ENCODE results near the gene SLC7A4. TPM values are rescaled to one million over a fixed set of nuclear protein-coding genes. Genes with fewer than 3 reads are reported as not detected.

Gene SLC7A4, protein sequence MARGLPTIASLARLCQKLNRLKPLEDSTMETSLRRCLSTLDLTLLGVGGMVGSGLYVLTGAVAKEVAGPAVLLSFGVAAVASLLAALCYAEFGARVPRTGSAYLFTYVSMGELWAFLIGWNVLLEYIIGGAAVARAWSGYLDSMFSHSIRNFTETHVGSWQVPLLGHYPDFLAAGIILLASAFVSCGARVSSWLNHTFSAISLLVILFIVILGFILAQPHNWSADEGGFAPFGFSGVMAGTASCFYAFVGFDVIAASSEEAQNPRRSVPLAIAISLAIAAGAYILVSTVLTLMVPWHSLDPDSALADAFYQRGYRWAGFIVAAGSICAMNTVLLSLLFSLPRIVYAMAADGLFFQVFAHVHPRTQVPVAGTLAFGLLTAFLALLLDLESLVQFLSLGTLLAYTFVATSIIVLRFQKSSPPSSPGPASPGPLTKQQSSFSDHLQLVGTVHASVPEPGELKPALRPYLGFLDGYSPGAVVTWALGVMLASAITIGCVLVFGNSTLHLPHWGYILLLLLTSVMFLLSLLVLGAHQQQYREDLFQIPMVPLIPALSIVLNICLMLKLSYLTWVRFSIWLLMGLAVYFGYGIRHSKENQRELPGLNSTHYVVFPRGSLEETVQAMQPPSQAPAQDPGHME
- total RNA-seq, result 1 to 10 TPM; 1.6 to 2.4 (median 2.0) TPM

DNA sequence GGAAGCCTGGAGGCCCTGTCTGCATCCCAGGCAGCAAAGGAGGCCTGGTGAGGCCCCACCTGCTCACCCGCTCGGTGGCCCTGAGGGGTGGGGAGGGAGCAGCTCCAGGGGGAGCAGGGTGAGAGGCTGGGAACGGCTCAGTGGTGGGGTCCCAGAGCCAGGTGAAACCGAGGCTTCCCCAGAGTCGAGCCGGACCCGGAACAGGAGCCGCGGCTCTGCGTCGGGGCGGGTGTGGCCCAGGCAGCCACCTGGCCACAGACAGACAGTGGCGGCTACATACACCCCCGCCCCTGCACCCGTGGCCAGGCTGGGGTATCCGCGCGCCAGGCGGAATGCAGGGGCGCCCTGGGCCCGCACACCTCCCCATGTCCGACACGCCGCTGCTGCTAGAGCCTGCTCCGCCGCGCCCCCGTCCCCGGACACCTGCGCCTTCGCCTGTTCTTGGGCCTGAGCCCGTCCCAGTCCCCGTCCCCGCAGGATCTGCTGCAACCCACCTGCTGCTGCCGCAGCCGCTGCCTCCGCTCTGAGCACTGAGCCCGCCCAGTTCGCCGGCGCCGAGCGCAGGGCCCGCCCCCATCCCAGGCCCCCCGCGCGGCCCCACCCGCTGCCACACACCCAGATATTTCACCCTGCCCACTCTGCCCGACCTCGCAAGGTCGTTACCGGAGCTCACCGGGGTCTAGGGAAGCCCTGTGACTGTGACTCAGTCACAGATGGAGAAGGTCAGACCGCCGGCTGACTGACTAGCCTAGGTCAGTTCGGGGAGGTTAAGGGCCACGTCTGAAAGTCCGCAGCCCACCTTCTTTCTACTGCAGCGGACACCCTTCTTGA is at the start of gene SLC7A4:
Gene SLC7A4, minus strand, starts transcription at position 525 of the 831 bp plus-strand sequence. CDS start 749 bp downstream, outside the sequence.
- intact Hi-C loops (cut with DNase I; ENCODE audit: low total_unique reads), result no loop called here
- H3K4me1 ChIP-seq, result peaks cover 0 to 5% of the 10 kb centered on the region in 2 donors
- no peak within 1 kb of the TSS for H3K27ac ChIP-seq
- DNase-seq (ENCODE audit: low spot score in 2 of 2), result no peak
- peak within 1 kb of the TSS; percentile 27 to 65 (median 42) for H3K4me3 ChIP-seq
- H3K9me3 ChIP-seq, result no peaks in the 10 kb centered on the region
- TF ChIP-seq POLR2A (IDR thresholded peaks at IDR 0.05), result no peak
- TF ChIP-seq, protein P1, sequence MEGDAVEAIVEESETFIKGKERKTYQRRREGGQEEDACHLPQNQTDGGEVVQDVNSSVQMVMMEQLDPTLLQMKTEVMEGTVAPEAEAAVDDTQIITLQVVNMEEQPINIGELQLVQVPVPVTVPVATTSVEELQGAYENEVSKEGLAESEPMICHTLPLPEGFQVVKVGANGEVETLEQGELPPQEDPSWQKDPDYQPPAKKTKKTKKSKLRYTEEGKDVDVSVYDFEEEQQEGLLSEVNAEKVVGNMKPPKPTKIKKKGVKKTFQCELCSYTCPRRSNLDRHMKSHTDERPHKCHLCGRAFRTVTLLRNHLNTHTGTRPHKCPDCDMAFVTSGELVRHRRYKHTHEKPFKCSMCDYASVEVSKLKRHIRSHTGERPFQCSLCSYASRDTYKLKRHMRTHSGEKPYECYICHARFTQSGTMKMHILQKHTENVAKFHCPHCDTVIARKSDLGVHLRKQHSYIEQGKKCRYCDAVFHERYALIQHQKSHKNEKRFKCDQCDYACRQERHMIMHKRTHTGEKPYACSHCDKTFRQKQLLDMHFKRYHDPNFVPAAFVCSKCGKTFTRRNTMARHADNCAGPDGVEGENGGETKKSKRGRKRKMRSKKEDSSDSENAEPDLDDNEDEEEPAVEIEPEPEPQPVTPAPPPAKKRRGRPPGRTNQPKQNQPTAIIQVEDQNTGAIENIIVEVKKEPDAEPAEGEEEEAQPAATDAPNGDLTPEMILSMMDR (IDR thresholded peaks at IDR 0.05), result no peak
- no peak for TF ChIP-seq POLR2AphosphoS5 (IDR thresholded peaks at IDR 0.05)
- H3K36me3 ChIP-seq, result no peaks in the 10 kb centered on the region
- H3K27me3 ChIP-seq, result no peaks in the 10 kb centered on the region

DNA sequence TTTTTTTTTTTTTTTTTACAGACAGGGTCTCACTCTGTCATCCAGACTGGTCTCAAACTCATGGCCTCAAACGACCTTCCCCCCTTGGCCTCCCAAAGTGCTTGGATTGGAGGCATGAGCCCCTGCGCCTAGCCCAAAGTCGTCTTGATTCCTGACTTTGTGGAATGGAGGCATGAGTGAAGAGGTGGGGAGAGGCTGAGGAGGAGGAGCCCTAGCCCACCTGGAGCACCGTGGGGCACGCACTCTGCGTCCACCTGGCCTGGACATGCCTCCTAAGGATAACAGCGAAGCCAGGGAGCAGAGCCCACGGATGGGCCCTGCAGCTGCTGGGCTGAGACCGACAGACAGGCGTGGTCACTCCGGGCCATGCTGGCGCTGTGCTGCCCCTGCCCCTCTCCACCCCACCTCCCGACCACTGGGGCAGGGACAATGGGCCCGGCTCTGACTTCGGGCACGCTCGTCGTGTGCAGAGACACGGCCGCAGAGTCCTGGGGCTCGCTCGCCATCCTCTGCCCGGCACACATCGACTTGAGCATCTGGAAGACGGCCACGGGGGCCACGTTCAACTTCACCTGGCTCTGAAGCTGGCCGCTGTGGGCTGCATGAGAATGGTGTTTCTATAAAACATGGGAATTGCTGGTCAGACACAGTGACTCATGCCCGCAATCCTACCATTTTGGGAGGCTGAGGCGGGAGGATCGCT is 48.2 kb upstream of the SLC7A4 start:
- Histone ChIP-seq H3K4me1 (no peaks in the 10 kb centered on the region), H3K4me3 (no peak overlapping the region), H3K36me3 (no peaks in the 10 kb centered on the region), H3K27ac (no peak overlapping the region), H3K27me3 (no peaks in the 10 kb centered on the region), H3K9me3 (no peaks in the 10 kb centered on the region)
- intact Hi-C loops (cut with DNase I; ENCODE audit: low total_unique reads), result no loop called here
- TF ChIP-seq POLR2A (IDR thresholded peaks at IDR 0.05) (no peak), POLR2AphosphoS5 (IDR thresholded peaks at IDR 0.05) (no peak)
- TF ChIP-seq, protein P1 (IDR thresholded peaks at IDR 0.05), result no peak
- DNase-seq (ENCODE audit: low spot score in 2 of 2), result no peak

DNA sequence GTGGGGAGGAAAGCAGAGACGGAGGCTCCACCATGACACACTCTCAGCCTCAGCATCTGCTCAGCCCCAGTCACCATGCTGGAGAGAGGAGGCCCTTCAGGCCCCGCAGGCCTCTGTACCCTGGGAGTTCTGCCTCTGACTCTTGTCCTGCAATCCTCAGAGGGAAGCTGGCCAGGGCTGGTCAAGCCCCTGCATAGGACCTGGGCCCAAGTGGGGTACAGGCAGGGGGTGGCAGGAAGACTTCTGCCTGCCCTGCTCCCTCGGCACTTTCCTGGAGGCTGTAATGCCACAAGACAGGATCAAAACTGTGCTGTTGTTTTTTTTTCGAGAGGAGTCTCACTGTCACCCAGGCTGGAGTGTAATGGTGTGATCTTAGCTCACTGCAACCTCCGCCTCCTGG is 47.1 kb upstream of the SLC7A4 start:
- Histone ChIP-seq H3K36me3 (no peaks in the 10 kb centered on the region), H3K9me3 (no peaks in the 10 kb centered on the region), H3K27me3 (no peaks in the 10 kb centered on the region), H3K27ac (no peak overlapping the region), H3K4me1 (no peaks in the 10 kb centered on the region), H3K4me3 (no peak overlapping the region)
- intact Hi-C loops (cut with DNase I; ENCODE audit: low total_unique reads), result no loop called here
- no peak for DNase-seq (ENCODE audit: low spot score in 2 of 2)
- no peak for TF ChIP-seq POLR2AphosphoS5 (IDR thresholded peaks at IDR 0.05)
- TF ChIP-seq, protein P1 (IDR thresholded peaks at IDR 0.05), result no peak
- TF ChIP-seq POLR2A (IDR thresholded peaks at IDR 0.05), result no peak

DNA sequence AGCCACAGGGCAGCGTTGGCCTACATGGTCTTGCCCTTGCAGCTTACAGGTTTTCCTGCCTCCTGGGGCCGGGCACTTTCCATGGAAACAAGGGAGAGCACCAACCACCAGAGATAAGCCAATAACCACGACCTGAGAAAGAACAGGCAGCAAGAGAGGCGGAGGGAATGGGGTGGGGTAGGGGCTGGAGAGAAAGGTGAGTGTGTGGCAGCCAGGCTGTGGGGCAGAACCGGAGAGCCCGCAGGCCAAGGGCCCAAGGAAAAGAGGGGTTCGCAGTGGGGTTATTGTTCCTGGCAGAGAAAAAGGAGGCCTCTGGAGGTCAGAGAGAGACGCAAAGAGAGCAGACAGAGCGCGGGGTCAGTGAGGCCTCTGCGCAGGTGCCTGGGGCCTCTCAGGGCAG is 46.6 kb upstream of the SLC7A4 start:
- no peaks in the 10 kb centered on the region for H3K4me1 ChIP-seq
- no peaks in the 10 kb centered on the region for H3K27me3 ChIP-seq
- TF ChIP-seq, protein P1 (IDR thresholded peaks at IDR 0.05), result no peak
- TF ChIP-seq POLR2A (IDR thresholded peaks at IDR 0.05) (no peak), POLR2AphosphoS5 (IDR thresholded peaks at IDR 0.05) (no peak)
- no peaks in the 10 kb centered on the region for H3K9me3 ChIP-seq
- H3K27ac ChIP-seq, result no peak overlapping the region
- H3K4me3 ChIP-seq, result no peak overlapping the region
- no peak for DNase-seq (ENCODE audit: low spot score in 2 of 2)
- H3K36me3 ChIP-seq, result no peaks in the 10 kb centered on the region
- intact Hi-C loops (cut with DNase I; ENCODE audit: low total_unique reads), result no loop called here
